SK-N-SH (cell line): Measurements from ENCODE around the gene OS9.

Experiments
- CHD2 ChIP-seq: fragments of 150-350 bp; IDR thresholded peaks from 2 replicates; pipeline ENCODE4 v1.6.1; 2018; ENCODE audit warnings: low read length; ENCODE audit not compliant: partially characterized antibody
- CTCF ChIP-seq: fragments of 200-600 bp; sonication (generic); IDR thresholded peaks from 2 replicates; pipeline ENCODE4 v1.6.1; 2017; ENCODE audit warnings: antibody characterized with exemption, mild to moderate bottlenecking, moderate library complexity
- EP300 ChIP-seq, 2 experiments: IDR thresholded peaks; 2 replicates each; pipeline versions ENCODE4 v1.4.0 to v1.6.1; 2012; ENCODE audit warnings: borderline replicate concordance in 1 of 2, low read depth in 1 of 2, low read length in 1 of 2
- EZH2phosphoT487 ChIP-seq: fragments of 200-600 bp; sonication (generic); IDR thresholded peaks from 2 replicates; pipeline ENCODE4 v1.6.1; 2017; ENCODE audit warnings: low read depth, mixed run types, mild to moderate bottlenecking, antibody characterized with exemption, moderate library complexity, borderline replicate concordance
- GATA2 ChIP-seq: sonication (generic); formaldehyde crosslinking; IDR thresholded peaks from 2 replicates; pipeline ENCODE4 v1.5.0; 2020; ENCODE audit warnings: mild to moderate bottlenecking, missing genetic modification reagents
- JUND ChIP-seq: IDR thresholded peaks from 2 replicates; pipeline ENCODE4 v1.4.0; 2012
- MAX ChIP-seq: IDR thresholded peaks from 2 replicates; pipeline ENCODE4 v1.4.0; 2012; ENCODE audit warnings: low read depth
- NRF1 ChIP-seq: IDR thresholded peaks from 2 replicates; pipeline ENCODE4 v1.6.1; 2012; ENCODE audit warnings: low read depth, mild to moderate bottlenecking, low read length
- TAF1 ChIP-seq: IDR thresholded peaks from 2 replicates; pipeline ENCODE4 v1.6.1; 2012; ENCODE audit warnings: low read depth, mild to moderate bottlenecking, low read length, moderate library complexity, borderline replicate concordance
- TCF12 ChIP-seq: IDR thresholded peaks from 2 replicates; pipeline ENCODE4 v1.4.0; 2012

GRCh38 chr12:57735198-57735855 lies 41.4 kb downstream of the OS9 start:
- TF ChIP-seq EZH2phosphoT487 (no peak), TCF12 (no peak), CTCF (no peak), JUND (no peak), CHD2 (no peak), EP300 (IDR thresholded peaks at IDR 0.05; ENCODE audit: borderline replicate concordance in 1 of 2, low read depth in 1 of 2, low read length in 1 of 2) (no peak), GATA2 (CRISPR knock-in tag) (no peak), MAX (no peak), NRF1 (no peak), TAF1 (no peak)
